DND-41 (cell line): ENCODE results near the gene ATXN1.

Experiments
- CTCF ChIP-seq: IDR thresholded peaks from 2 replicates; pipeline ENCODE4 v1.5.1; 2012; ENCODE audit warnings: borderline replicate concordance, low read length, moderate library complexity, mild to moderate bottlenecking; ENCODE audit not compliant: poor library complexity, severe bottlenecking; ENCODE audit errors: extremely low read depth
- EZH2 ChIP-seq: IDR thresholded peaks from 3 replicates; pipeline ENCODE4 v1.6.1; 2012; ENCODE audit warnings: borderline replicate concordance, low read depth, mild to moderate bottlenecking, moderate library complexity, low read length, inconsistent platforms; ENCODE audit not compliant: severe bottlenecking

- no peak for TF ChIP-seq CTCF
- TF ChIP-seq EZH2 = no peak
These were observed 248.5 kb downstream of the ATXN1 start for GRCh38 chr6:16512544-16513290.
